ENCODE measurements around the gene CARD14.

CARD14 gene

DNA sequence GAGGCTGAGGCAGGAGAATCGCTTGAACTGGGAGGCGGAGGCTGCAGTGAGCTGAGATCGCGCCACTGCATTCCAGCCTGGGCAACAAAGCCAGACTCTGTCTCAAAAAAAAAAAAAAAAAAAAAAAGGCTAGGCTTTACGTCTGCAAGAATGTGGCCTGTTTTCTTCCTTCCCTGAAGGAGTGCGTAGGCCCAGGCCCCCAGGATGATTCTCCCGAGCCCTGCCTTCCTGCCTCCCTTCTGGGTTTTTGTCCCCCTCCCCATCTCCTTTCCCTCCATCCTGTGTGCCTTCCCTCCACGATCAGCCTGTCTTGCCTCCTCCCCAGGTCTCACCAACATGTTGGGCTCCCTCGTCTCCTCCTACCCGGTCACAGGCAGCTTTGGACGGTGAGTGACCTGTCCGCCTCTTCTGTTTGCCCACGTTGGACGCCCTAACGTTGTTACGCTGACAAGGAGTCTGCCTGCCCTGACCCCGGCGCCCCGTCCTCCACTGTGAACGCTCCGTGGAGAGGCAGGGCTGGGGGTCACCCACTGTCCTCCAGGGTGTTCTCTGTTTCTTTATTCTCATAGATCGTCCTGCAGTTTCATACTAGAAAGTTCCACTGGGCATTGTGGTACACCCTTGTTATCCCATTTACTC lies 75.2 kb downstream of the CARD14 start:
- TF ChIP-seq POLR2A (IDR thresholded peaks at IDR 0.05; ENCODE audit: extremely low read depth, insufficient read length) = no peak
- TF ChIP-seq MYC (IDR thresholded peaks at IDR 0.05; ENCODE audit: low read depth, low read length) = no peak
- no peak overlapping the region for H3K4me3 ChIP-seq (ENCODE audit: low read depth, low read length)
- DNase-seq (ENCODE audit: low read depth) = no peak

DNA sequence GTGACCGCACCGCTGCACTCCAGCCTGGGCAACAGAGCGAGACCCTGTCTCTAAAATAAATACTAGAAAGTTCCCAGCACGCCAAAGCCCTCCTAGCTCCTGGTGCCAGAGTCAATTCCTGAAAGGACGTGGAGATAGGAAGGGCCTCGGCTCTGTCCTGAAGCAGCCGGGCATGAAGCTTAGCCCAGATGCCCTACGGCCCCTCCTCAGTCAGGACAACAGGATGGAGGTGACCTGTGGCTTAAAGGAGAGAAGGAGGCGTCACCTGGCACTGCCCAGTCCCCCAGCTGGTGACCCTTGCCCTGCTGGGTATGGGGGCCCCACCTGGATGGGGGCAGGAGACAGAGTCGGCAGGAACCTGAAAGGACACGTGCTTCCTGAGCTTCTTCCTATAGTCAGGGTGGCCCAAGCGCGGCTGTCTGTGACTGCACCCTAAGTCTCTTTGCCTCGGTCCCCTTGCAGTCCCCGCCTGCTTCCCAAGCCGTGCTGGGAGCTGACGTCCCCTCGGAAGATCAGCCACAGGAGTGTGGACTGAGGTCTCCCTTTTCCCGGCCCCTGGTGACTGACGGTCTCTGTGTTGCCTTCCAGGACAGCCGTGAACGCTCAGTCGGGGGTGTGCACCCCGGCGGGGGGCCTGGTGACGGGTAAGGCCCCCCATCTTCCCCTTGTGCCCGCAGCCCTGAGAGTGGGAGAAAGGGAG lies 75.9 kb downstream of the CARD14 start:
- H3K4me3 ChIP-seq (ENCODE audit: low read depth, low read length) = no peak overlapping the region
- no peak for DNase-seq (ENCODE audit: low read depth)
- TF ChIP-seq, protein P1, sequence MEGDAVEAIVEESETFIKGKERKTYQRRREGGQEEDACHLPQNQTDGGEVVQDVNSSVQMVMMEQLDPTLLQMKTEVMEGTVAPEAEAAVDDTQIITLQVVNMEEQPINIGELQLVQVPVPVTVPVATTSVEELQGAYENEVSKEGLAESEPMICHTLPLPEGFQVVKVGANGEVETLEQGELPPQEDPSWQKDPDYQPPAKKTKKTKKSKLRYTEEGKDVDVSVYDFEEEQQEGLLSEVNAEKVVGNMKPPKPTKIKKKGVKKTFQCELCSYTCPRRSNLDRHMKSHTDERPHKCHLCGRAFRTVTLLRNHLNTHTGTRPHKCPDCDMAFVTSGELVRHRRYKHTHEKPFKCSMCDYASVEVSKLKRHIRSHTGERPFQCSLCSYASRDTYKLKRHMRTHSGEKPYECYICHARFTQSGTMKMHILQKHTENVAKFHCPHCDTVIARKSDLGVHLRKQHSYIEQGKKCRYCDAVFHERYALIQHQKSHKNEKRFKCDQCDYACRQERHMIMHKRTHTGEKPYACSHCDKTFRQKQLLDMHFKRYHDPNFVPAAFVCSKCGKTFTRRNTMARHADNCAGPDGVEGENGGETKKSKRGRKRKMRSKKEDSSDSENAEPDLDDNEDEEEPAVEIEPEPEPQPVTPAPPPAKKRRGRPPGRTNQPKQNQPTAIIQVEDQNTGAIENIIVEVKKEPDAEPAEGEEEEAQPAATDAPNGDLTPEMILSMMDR (IDR thresholded peaks at IDR 0.05; ENCODE audit: low read depth, low read length) = no peak
- TF ChIP-seq MYC (IDR thresholded peaks at IDR 0.05; ENCODE audit: low read depth, low read length) (no peak), POLR2A (IDR thresholded peaks at IDR 0.05; ENCODE audit: extremely low read depth, insufficient read length) (no peak)
- TF ChIP-seq, protein P2, sequence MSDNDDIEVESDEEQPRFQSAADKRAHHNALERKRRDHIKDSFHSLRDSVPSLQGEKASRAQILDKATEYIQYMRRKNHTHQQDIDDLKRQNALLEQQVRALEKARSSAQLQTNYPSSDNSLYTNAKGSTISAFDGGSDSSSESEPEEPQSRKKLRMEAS (IDR thresholded peaks at IDR 0.05; ENCODE audit: low read depth, low read length) = no peak

DNA sequence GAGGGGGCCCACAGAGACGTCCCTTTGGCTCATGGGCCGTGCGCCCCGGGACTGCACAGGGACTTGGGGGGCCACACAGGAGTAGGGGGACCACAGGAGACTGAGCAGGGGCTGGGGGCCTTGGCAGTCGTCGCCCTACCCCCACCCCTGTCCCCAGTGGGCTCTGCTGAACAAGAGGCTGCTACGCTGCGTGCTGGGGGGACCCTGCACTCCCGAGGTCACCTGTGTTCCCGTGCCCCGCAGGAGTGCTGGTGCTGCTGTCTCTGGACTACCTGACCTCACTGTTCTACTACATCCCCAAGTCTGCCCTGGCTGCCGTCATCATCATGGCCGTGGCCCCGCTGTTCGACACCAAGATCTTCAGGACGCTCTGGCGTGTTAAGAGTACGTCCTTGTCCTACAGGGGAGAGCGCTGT lies 76.4 kb downstream of the CARD14 start:
- no peak for DNase-seq (ENCODE audit: low read depth)
- no peak overlapping the region for H3K4me3 ChIP-seq (ENCODE audit: low read depth, low read length)
- TF ChIP-seq, protein P2 (IDR thresholded peaks at IDR 0.05; ENCODE audit: low read depth, low read length) = no peak
- no peak for TF ChIP-seq MYC (IDR thresholded peaks at IDR 0.05; ENCODE audit: low read depth, low read length)
- TF ChIP-seq, protein P1 (IDR thresholded peaks at IDR 0.05; ENCODE audit: low read depth, low read length) = no peak
- TF ChIP-seq POLR2A (IDR thresholded peaks at IDR 0.05; ENCODE audit: extremely low read depth, insufficient read length) = no peak

DNA sequence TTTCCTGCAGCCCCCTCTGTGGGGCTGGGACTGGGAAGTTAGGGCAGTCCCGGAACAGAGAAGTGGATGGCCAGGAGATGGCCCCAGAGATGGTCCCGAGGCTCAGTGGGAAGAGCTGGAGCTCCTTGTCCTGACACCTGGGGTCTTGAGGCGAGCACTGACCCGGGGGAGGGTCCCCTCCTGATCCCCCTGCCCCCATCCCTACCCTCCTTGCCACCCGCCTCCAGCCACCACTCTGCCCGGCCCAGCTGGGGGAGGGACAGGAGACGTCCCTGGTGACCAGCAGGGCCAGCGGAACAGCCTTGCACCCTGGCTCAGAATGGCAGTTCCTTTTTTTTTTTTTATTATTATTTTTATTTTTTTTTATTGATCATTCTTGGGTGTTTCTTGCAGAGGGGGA lies 76.9 kb downstream of the CARD14 start:
- DNase-seq (ENCODE audit: low read depth) = no peak
- no peak overlapping the region for H3K4me3 ChIP-seq (ENCODE audit: low read depth, low read length)
- TF ChIP-seq POLR2A (IDR thresholded peaks at IDR 0.05; ENCODE audit: extremely low read depth, insufficient read length) = no peak
- TF ChIP-seq, protein P2 (IDR thresholded peaks at IDR 0.05; ENCODE audit: low read depth, low read length) = no peak
- TF ChIP-seq MYC (IDR thresholded peaks at IDR 0.05; ENCODE audit: low read depth, low read length) = no peak
- TF ChIP-seq, protein P1 (IDR thresholded peaks at IDR 0.05; ENCODE audit: low read depth, low read length) = no peak

DNA sequence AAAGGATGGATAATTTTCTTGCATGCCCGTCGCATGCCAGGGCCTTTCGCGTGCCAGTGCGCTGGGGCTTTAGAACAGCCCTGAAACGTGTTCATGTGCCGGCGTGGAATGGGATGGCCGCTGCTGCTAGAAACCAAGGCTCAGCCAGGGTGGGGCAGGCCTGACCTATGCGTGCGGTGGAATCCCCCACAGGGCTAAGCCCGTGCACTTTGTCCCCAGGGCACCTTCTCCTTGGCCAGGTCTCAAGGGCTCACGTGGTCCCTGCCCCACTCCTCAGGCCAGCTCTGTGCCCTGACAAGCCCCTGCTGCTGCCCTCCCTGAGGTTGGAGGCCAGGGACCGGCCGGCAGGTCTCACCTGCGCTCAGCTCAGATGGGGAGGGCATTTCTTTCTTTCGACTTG lies 77.7 kb downstream of the CARD14 start:
- DNase-seq (ENCODE audit: low read depth) = no peak
- TF ChIP-seq POLR2A (IDR thresholded peaks at IDR 0.05; ENCODE audit: extremely low read depth, insufficient read length) (no peak), MYC (IDR thresholded peaks at IDR 0.05; ENCODE audit: low read depth, low read length) (no peak)
- TF ChIP-seq, protein P2 (IDR thresholded peaks at IDR 0.05; ENCODE audit: low read depth, low read length) = no peak
- TF ChIP-seq, protein P1 (IDR thresholded peaks at IDR 0.05; ENCODE audit: low read depth, low read length) = no peak
- no peak overlapping the region for H3K4me3 ChIP-seq (ENCODE audit: low read depth, low read length)

All from NB4 (cell line).